ENCODE data around the gene CACNA1C. TPM values are rescaled to one million over a fixed set of nuclear protein-coding genes. Genes with fewer than 3 reads are reported as not detected.

The CACNA1C gene
- total RNA-seq, 1 donor from 2014 or later: 102 TPM

GRCh38 chr12:2016862-2017545, 35.8 kb upstream of the CACNA1C start:
- H3K4me3 ChIP-seq: no peak overlapping the region
- no peaks in the 10 kb centered on the region for H3K36me3 ChIP-seq
- H3K9me3 ChIP-seq: no peaks in the 10 kb centered on the region
- no peak for DNase-seq (ENCODE audit: low spot score in 2 of 2)
- H3K27me3 ChIP-seq: no peaks in the 10 kb centered on the region
- no peak overlapping the region for H3K27ac ChIP-seq
- intact Hi-C loops (cut with DNase I): no loop called here
- no peaks in the 10 kb centered on the region for H3K4me1 ChIP-seq
- no peak for TF ChIP-seq CTCF (IDR thresholded peaks at IDR 0.05)

- DNase-seq (ENCODE audit: low spot score in 2 of 2): no peak
- H3K27me3 ChIP-seq: no peaks in the 10 kb centered on the region
- intact Hi-C loops (cut with DNase I): no loop called here
- no peak for TF ChIP-seq CTCF (IDR thresholded peaks at IDR 0.05)
- H3K36me3 ChIP-seq: no peaks in the 10 kb centered on the region
- H3K4me1 ChIP-seq: no peaks in the 10 kb centered on the region
- H3K4me3 ChIP-seq: no peak overlapping the region
- no peaks in the 10 kb centered on the region for H3K9me3 ChIP-seq
- H3K27ac ChIP-seq: no peak overlapping the region
Measured at GRCh38 chr12:2017546-2018337, 35.0 kb upstream of the CACNA1C start.

- H3K36me3 ChIP-seq: no peaks in the 10 kb centered on the region
- intact Hi-C loops (cut with DNase I): no loop called here
- no peaks in the 10 kb centered on the region for H3K9me3 ChIP-seq
- no peak overlapping the region for H3K4me3 ChIP-seq
- H3K27ac ChIP-seq: no peak overlapping the region
- H3K27me3 ChIP-seq: no peaks in the 10 kb centered on the region
- DNase-seq (ENCODE audit: low spot score in 2 of 2): no peak
- no peak for TF ChIP-seq CTCF (IDR thresholded peaks at IDR 0.05)
- no peaks in the 10 kb centered on the region for H3K4me1 ChIP-seq
Measured at GRCh38 chr12:2018391-2018790, 34.4 kb upstream of the CACNA1C start.

- Histone ChIP-seq H3K4me3 (no peak overlapping the region), H3K36me3 (no peaks in the 10 kb centered on the region), H3K9me3 (no peaks in the 10 kb centered on the region), H3K27ac (no peak overlapping the region), H3K27me3 (no peaks in the 10 kb centered on the region), H3K4me1 (no peaks in the 10 kb centered on the region)
- no peak for TF ChIP-seq CTCF (IDR thresholded peaks at IDR 0.05)
- intact Hi-C loops (cut with DNase I): no loop called here
- DNase-seq (ENCODE audit: low spot score in 2 of 2): no peak
Measured at GRCh38 chr12:2019126-2019525, 33.7 kb upstream of the CACNA1C start.

- H3K27me3 ChIP-seq: no peaks in the 10 kb centered on the region
- H3K4me3 ChIP-seq: no peak overlapping the region
- no peaks in the 10 kb centered on the region for H3K4me1 ChIP-seq
- DNase-seq (ENCODE audit: low spot score in 2 of 2): no peak
- H3K27ac ChIP-seq: no peak overlapping the region
- TF ChIP-seq CTCF (IDR thresholded peaks at IDR 0.05): no peak
- no peaks in the 10 kb centered on the region for H3K36me3 ChIP-seq
- intact Hi-C loops (cut with DNase I): no loop called here
- no peaks in the 10 kb centered on the region for H3K9me3 ChIP-seq
Measured at GRCh38 chr12:2020511-2020910, 32.3 kb upstream of the CACNA1C start.
